GM23338 (cell line): ENCODE data around the gene RXRA. TPM values are rescaled to one million over a fixed set of nuclear protein-coding genes. Genes with fewer than 3 reads are reported as not detected.

ENCODE experiments used
- ATAC-seq: fragments of 200-7000 bp; cut with Tn5 transposase; 3 replicates; pipeline ENCODE4 v1.9.1; 2020
- DNase-seq: peaks from one replicate; pipeline ENCODE4 v3.0.0-alpha.2; 2015; ENCODE audit warnings: low spot score
- H2AFZ ChIP-seq: fragments of 200-600 bp; sonication (generic); 2 replicates; pipeline ENCODE4 v1.8.0; 2016; ENCODE audit warnings: antibody characterized with exemption, mild to moderate bottlenecking, moderate library complexity
- H3F3A ChIP-seq: fragments of 200-600 bp; sonication (generic); replicated peaks from 2 replicates; pipeline ENCODE4 v1.8.0; 2017; ENCODE audit warnings: antibody characterized with exemption, mixed run types, low read depth
- H3K27ac ChIP-seq: fragments of 200-600 bp; sonication (generic); 2 replicates; pipeline ENCODE4 v1.6.1; 2016; ENCODE audit warnings: low read depth
- H3K27me3 ChIP-seq: fragments of 200-600 bp; sonication (generic); 2 replicates; pipeline ENCODE4 v1.8.0; 2016; ENCODE audit warnings: mild to moderate bottlenecking, mixed run types, moderate library complexity; ENCODE audit not compliant: insufficient read depth
- H3K36me3 ChIP-seq: fragments of 200-600 bp; sonication (generic); 2 replicates; pipeline ENCODE4 v1.8.0; 2016; ENCODE audit warnings: mild to moderate bottlenecking; ENCODE audit not compliant: insufficient read depth
- H3K4me1 ChIP-seq: fragments of 200-600 bp; sonication (generic); 2 replicates; pipeline ENCODE4 v1.8.0; 2016; ENCODE audit warnings: mild to moderate bottlenecking, moderate library complexity; ENCODE audit not compliant: insufficient read depth
- H3K4me2 ChIP-seq: fragments of 200-600 bp; sonication (generic); 2 replicates; pipeline ENCODE4 v1.7.1; 2017; ENCODE audit warnings: mixed run types
- H3K4me3 ChIP-seq: fragments of 200-600 bp; sonication (generic); 2 replicates; pipeline ENCODE4 v1.6.1; 2016; ENCODE audit warnings: mixed run types
- H3K79me2 ChIP-seq: fragments of 200-600 bp; sonication (generic); replicated peaks from 2 replicates; pipeline ENCODE4 v1.8.0; 2017; ENCODE audit warnings: mild to moderate bottlenecking; ENCODE audit not compliant: insufficient read depth
- H3K9me2 ChIP-seq: fragments of 200-600 bp; sonication (generic); 2 replicates; pipeline ENCODE4 v1.8.0; 2017; ENCODE audit not compliant: insufficient read depth
- H4K20me1 ChIP-seq: fragments of 200-600 bp; sonication (generic); replicated peaks from 2 replicates; pipeline ENCODE4 v1.8.0; 2017; ENCODE audit warnings: mild to moderate bottlenecking; ENCODE audit not compliant: insufficient read depth
- H3K27ac Mint-ChIP-seq: 2 replicates; pipeline ENCODE4 v1.8.0; 2020; ENCODE audit warnings: inconsistent platforms, mild to moderate bottlenecking, moderate library complexity, mixed read lengths
- H3K27me3 Mint-ChIP-seq: 3 replicates; pipeline ENCODE4 v1.8.0; 2022; ENCODE audit warnings: low read depth, mild to moderate bottlenecking, moderate library complexity, mixed read lengths, inconsistent platforms; ENCODE audit not compliant: insufficient read depth, poor library complexity
- H3K36me3 Mint-ChIP-seq: 3 replicates; pipeline ENCODE4 v1.8.0; 2021; ENCODE audit warnings: low read depth, mild to moderate bottlenecking, inconsistent platforms, moderate library complexity, mixed read lengths
- H3K4me1 Mint-ChIP-seq: 3 replicates; pipeline ENCODE4 v1.8.0; 2020; ENCODE audit warnings: mild to moderate bottlenecking, inconsistent platforms, mixed read lengths
- H3K4me3 Mint-ChIP-seq: 3 replicates; pipeline ENCODE4 v1.8.0; 2021; ENCODE audit warnings: moderate library complexity, mild to moderate bottlenecking, inconsistent platforms, mixed read lengths
- H3K9me3 Mint-ChIP-seq: 3 replicates; pipeline ENCODE4 v1.8.0; 2020; ENCODE audit warnings: moderate library complexity, mild to moderate bottlenecking, inconsistent platforms, mixed read lengths
- CREB1 ChIP-seq: fragments of 250-450 bp; sonication (Bioruptor Pico); IDR thresholded peaks from 2 replicates; pipeline ENCODE4 v1.5.0; 2020; ENCODE audit warnings: low read depth, mild to moderate bottlenecking, moderate library complexity
- CTCF ChIP-seq, 2 experiments: fragments of 200-600 bp in 1 of 2; sonication (generic) in 1 of 2; conservative IDR thresholded peaks; 2 replicates each; pipeline versions ENCODE4 v1.5.1 to v1.6.1; 2016 to 2017; ENCODE audit warnings: antibody characterized with exemption in 2 of 2, low read depth in 2 of 2, mild to moderate bottlenecking in 2 of 2, moderate library complexity in 1 of 2
- ETS1 ChIP-seq: IDR thresholded peaks from 2 replicates; pipeline ENCODE4 v1.6.1; 2016; ENCODE audit warnings: antibody characterized with exemption
- EZH2 ChIP-seq: fragments of 200-600 bp; sonication (generic); IDR thresholded peaks from one replicate; pipeline ENCODE4 v1.8.0; 2017; ENCODE audit warnings: antibody characterized with exemption, mild to moderate bottlenecking, low read depth; ENCODE audit not compliant: unreplicated experiment
- EZH2phosphoT487 ChIP-seq: fragments of 200-600 bp; sonication (generic); IDR thresholded peaks from one replicate; pipeline ENCODE4 v1.8.1; 2018; ENCODE audit warnings: antibody characterized with exemption; ENCODE audit not compliant: unreplicated experiment
- JUNB ChIP-seq: IDR thresholded peaks from one replicate; pipeline ENCODE4 v1.6.1; 2016; ENCODE audit warnings: antibody characterized with exemption; ENCODE audit not compliant: unreplicated experiment
- NANOG ChIP-seq: IDR thresholded peaks from 2 replicates; pipeline ENCODE4 v1.6.1; 2016; ENCODE audit warnings: antibody characterized with exemption, borderline replicate concordance
- POLR2AphosphoS5 ChIP-seq: IDR thresholded peaks from 2 replicates; pipeline ENCODE4 v1.6.1; 2016; ENCODE audit warnings: antibody characterized with exemption, low read depth
- REST ChIP-seq: IDR thresholded peaks from one replicate; pipeline ENCODE4 v1.6.1; 2018; ENCODE audit warnings: antibody characterized with exemption; ENCODE audit not compliant: unreplicated experiment
- STAT1 ChIP-seq: IDR thresholded peaks from one replicate; pipeline ENCODE4 v1.6.1; 2016; ENCODE audit warnings: antibody characterized with exemption; ENCODE audit not compliant: unreplicated experiment
- ZNF114 ChIP-seq: fragments of 250-450 bp; sonication (Bioruptor Pico); IDR thresholded peaks from 2 replicates; pipeline ENCODE4 v1.5.0; 2020; ENCODE audit warnings: mild to moderate bottlenecking, moderate library complexity
- ZNF331 ChIP-seq: fragments of 250-450 bp; sonication (Bioruptor Pico); IDR thresholded peaks from 2 replicates; pipeline ENCODE4 v1.5.0; 2020; ENCODE audit warnings: low read depth, mild to moderate bottlenecking, moderate library complexity
- ZNF462 ChIP-seq: fragments of 250-450 bp; sonication (Bioruptor Pico); IDR thresholded peaks from 2 replicates; pipeline ENCODE4 v1.5.0; 2020; ENCODE audit warnings: mild to moderate bottlenecking, moderate library complexity
- polyA plus RNA-seq: library from polyadenylated mRNA; unstranded; fragments of >200 nt; fragmentation: Nextera tagmentation; extraction: Ambion mirVana; gene quantifications from 2 replicates; pipeline ENCODE4 v1.2.1, GENCODE V29; 2016
- total RNA-seq: library from RNA; depleted of rRNA; stranded (reverse); fragments of >200 nt; shearing (Covaris generic); gene quantifications from 2 replicates; pipeline ENCODE4 v1.2.3, GENCODE V29; 2014

Gene RXRA
- total and polyA plus RNA-seq, 2 experiments from 2014 or later = 4.9 to 17.9 TPM

GRCh38 chr9:134442486-134443173 is 116.4 kb downstream of the RXRA start:
- Mint-ChIP-seq H3K27me3 (peaks cover 6% of the 10 kb centered on the region), H3K4me3 (no peak overlapping the region), H3K36me3 (no peaks in the 10 kb centered on the region), H3K9me3 (peaks cover 22% of the 10 kb centered on the region; the same call in 2 of the 3 replicates), H3K27ac (no peak overlapping the region), H3K4me1 (no peaks in the 10 kb centered on the region)
- no peak overlapping the region for H3K27ac ChIP-seq
- no peak for DNase-seq
- TF ChIP-seq STAT1 = no peak
- no peak for TF ChIP-seq ETS1
- no peak for TF ChIP-seq EZH2
- TF ChIP-seq CREB1 (CRISPR knock-in tag) = no peak
- no peak for TF ChIP-seq REST
- TF ChIP-seq NANOG = no peak
- no peak for TF ChIP-seq ZNF114 (CRISPR knock-in tag)
- TF ChIP-seq JUNB = no peak
- TF ChIP-seq POLR2AphosphoS5 = no peak
- TF ChIP-seq ZNF462 (CRISPR knock-in tag) = no peak
- TF ChIP-seq ZNF331 (CRISPR knock-in tag) = no peak
- TF ChIP-seq CTCF (conservative IDR thresholded peaks at IDR 0.05; ENCODE audit: low read depth in 2 of 2) = no peak
- TF ChIP-seq EZH2phosphoT487 = no peak
- no peaks in the 10 kb centered on the region for H3K4me1 ChIP-seq
- ATAC-seq = no peak
- no peaks in the 10 kb centered on the region for H4K20me1 ChIP-seq
- no peaks in the 10 kb centered on the region for H3K9me2 ChIP-seq
- H3K79me2 ChIP-seq = no peaks in the 10 kb centered on the region
- H3K4me2 ChIP-seq = no peak overlapping the region
- no peaks in the 10 kb centered on the region for H3F3A ChIP-seq
- H2AFZ ChIP-seq = no peak overlapping the region
- H3K36me3 ChIP-seq = no peaks in the 10 kb centered on the region
- H3K4me3 ChIP-seq = no peak overlapping the region
- no peaks in the 10 kb centered on the region for H3K27me3 ChIP-seq
